ENCODE data around the gene CREB5.

The CREB5 gene

GRCh38 chr7:28873365-28873764 lies 461.0 kb downstream of the CREB5 start:
- no peak for DNase-seq

- no peak for DNase-seq
Observed at GRCh38 chr7:28874001-28874400, 461.7 kb downstream of the CREB5 start.
